HCT116 (cell line): ENCODE measurements around the gene CFAP46. TPM values are rescaled to one million over a fixed set of nuclear protein-coding genes. Genes with fewer than 3 reads are reported as not detected.

Source experiments
- ATAC-seq: fragments of 200-7000 bp; cut with Tn5 transposase; 2 replicates; pipeline ENCODE4 v1.9.1; 2020; ENCODE audit warnings: mild to moderate bottlenecking, moderate library complexity
- BruUV-seq: library from RNA; stranded (reverse); fragments of 400-500 nt; replicated peaks from 2 replicates; lab custom pipeline; 2021; lab: Mats Ljungman, UMichigan
- CTCF ChIA-PET: fragments of 300-600 bp; sonication (Branson Sonifier 250); formaldehyde crosslinking; loops from one replicate; lab custom pipeline; 2021; ENCODE audit warnings: antibody characterized with exemption; lab: Charles Lee
- POLR2A ChIA-PET: fragments of 300-600, 350-600 bp; sonication (Branson Sonifier 250); formaldehyde crosslinking; loops from one replicate; lab custom pipeline; 2021; ENCODE audit warnings: antibody characterized with exemption; lab: Charles Lee
- RAD21 ChIA-PET, 2 experiments: fragments of 300-600 bp; sonication (Branson Sonifier 250); formaldehyde crosslinking; loops; one replicate each; lab custom pipeline; 2023; ENCODE audit warnings: low total read pairs in 2 of 2; ENCODE audit not compliant: uncharacterized antibody in 2 of 2, unreplicated experiment in 2 of 2, low non-redundant PET in 1 of 2; lab: Charles Lee
- DNase-seq: peaks from one replicate; pipeline ENCODE4 v3.0.0-alpha.2; 2010; ENCODE audit warnings: low read depth, low spot score
- H2AFZ ChIP-seq: fragments of 200-600 bp; shearing (Covaris generic), sonication (generic); 2 replicates; pipeline ENCODE4 v1.6.1; 2017; ENCODE audit warnings: low read depth, mixed run types, mixed read lengths, antibody characterized with exemption, low read length; ENCODE audit not compliant: poor library complexity, severe bottlenecking
- H3K27ac ChIP-seq: 2 replicates; pipeline ENCODE4 v1.5.1; 2012; ENCODE audit warnings: low read depth, low read length
- H3K27me3 ChIP-seq: fragments of 200-600 bp; sonication (generic); 2 replicates; pipeline ENCODE4 v1.6.1; 2016; ENCODE audit warnings: mixed run types, low read length, mixed read lengths; ENCODE audit not compliant: insufficient read depth
- H3K36me3 ChIP-seq, 2 experiments: fragments of 200-500 bp in 1 of 2; fragments of 200-600 bp in 1 of 2; sonication (Bioruptor generic) in 1 of 2; sonication (generic) in 1 of 2; 2 replicates each; pipeline versions ENCODE4 v1.5.1 to v1.6.1; 2014 to 2016; ENCODE audit warnings: low read length in 2 of 2, inconsistent platforms in 1 of 2, mixed read lengths in 1 of 2, mixed run types in 1 of 2; ENCODE audit not compliant: insufficient read depth in 2 of 2, control insufficient read depth in 1 of 2
- H3K4me1 ChIP-seq, 2 experiments: fragments of 200-600 bp in 1 of 2; sonication (generic) in 1 of 2; 2 replicates each; pipeline versions ENCODE4 v1.5.1 to v1.6.1; 2012 to 2017; ENCODE audit warnings: low read length in 2 of 2, inconsistent platforms in 1 of 2, mild to moderate bottlenecking in 1 of 2, mixed read lengths in 1 of 2, mixed run types in 1 of 2, moderate library complexity in 1 of 2; ENCODE audit not compliant: insufficient read depth in 2 of 2, control insufficient read depth in 1 of 2
- H3K4me2 ChIP-seq: fragments of 200-600 bp; sonication (generic); 2 replicates; pipeline ENCODE4 v1.6.1; 2017; ENCODE audit warnings: mixed run types, low read length, mixed read lengths
- H3K4me3 ChIP-seq, 2 experiments: fragments of 200-600 bp in 1 of 2; sonication (generic) in 1 of 2; replicated peaks in 1 of 2; 2 replicates each; pipeline ENCODE4 v1.5.1; 2011 to 2016; ENCODE audit warnings: low read length in 2 of 2, control low read depth in 1 of 2, low read depth in 1 of 2, mild to moderate bottlenecking in 1 of 2, mixed read lengths in 1 of 2, mixed run types in 1 of 2
- H3K79me2 ChIP-seq: fragments of 200-600 bp; sonication (generic); 2 replicates; pipeline ENCODE4 v1.6.1; 2017; ENCODE audit warnings: mild to moderate bottlenecking, mixed run types, low read length, moderate library complexity, mixed read lengths; ENCODE audit not compliant: insufficient read depth
- H3K9ac ChIP-seq: fragments of 200-600 bp; sonication (generic); 2 replicates; pipeline ENCODE4 v1.6.1; 2016; ENCODE audit warnings: low read length, mixed read lengths
- H3K9me2 ChIP-seq: fragments of 200-600 bp; sonication (generic), shearing (Covaris generic); 2 replicates; pipeline ENCODE4 v1.6.1; 2017; ENCODE audit warnings: mixed run types, mild to moderate bottlenecking, moderate library complexity; ENCODE audit not compliant: insufficient read depth
- H3K9me3 ChIP-seq, 2 experiments: fragments of 200-500 bp in 1 of 2; fragments of 200-600 bp in 1 of 2; sonication (Bioruptor generic) in 1 of 2; sonication (generic) in 1 of 2; 2 replicates each; pipeline ENCODE4 v1.6.1; 2014 to 2017; ENCODE audit warnings: low read length in 2 of 2, mixed read lengths in 2 of 2, inconsistent platforms in 1 of 2, low read depth in 1 of 2, mild to moderate bottlenecking in 1 of 2, mixed run types in 1 of 2, moderate library complexity in 1 of 2; ENCODE audit not compliant: control insufficient read depth in 1 of 2, insufficient read depth in 1 of 2
- H4K20me1 ChIP-seq: fragments of 200-600 bp; sonication (generic), shearing (Covaris generic); 2 replicates; pipeline ENCODE4 v1.6.1; 2017; ENCODE audit warnings: mixed run types, mild to moderate bottlenecking, moderate library complexity; ENCODE audit not compliant: insufficient read depth
- CBX3 ChIP-seq: IDR thresholded peaks from 2 replicates; pipeline ENCODE4 v1.6.1; 2012; ENCODE audit warnings: low read depth
- CEBPB ChIP-seq: IDR thresholded peaks from 2 replicates; pipeline ENCODE4 v1.6.1; 2012; ENCODE audit warnings: low read depth
- EGR1 ChIP-seq: IDR thresholded peaks from 2 replicates; pipeline ENCODE4 v1.6.1; 2012; ENCODE audit warnings: low read depth
- ELF1 ChIP-seq: IDR thresholded peaks from 2 replicates; pipeline ENCODE4 v1.6.1; 2012; ENCODE audit warnings: low read depth, borderline replicate concordance
- EZH2phosphoT487 ChIP-seq: fragments of 200-600 bp; IDR thresholded peaks from 2 replicates; pipeline ENCODE4 v1.6.1; 2018; ENCODE audit warnings: antibody characterized with exemption, borderline replicate concordance
- FOSL1 ChIP-seq: IDR thresholded peaks from 2 replicates; pipeline ENCODE4 v1.6.1; 2012; ENCODE audit warnings: low read depth
- MAX ChIP-seq: IDR thresholded peaks from 2 replicates; pipeline ENCODE4 v1.6.1; 2012
- POLR2A ChIP-seq: IDR thresholded peaks from 2 replicates; pipeline ENCODE4 v1.7.0; 2011; ENCODE audit warnings: borderline replicate concordance; ENCODE audit not compliant: insufficient read depth, insufficient read length; ENCODE audit errors: extremely low read depth
- POLR2AphosphoS5 ChIP-seq: IDR thresholded peaks from 2 replicates; pipeline ENCODE4 v1.6.1; 2011; ENCODE audit warnings: mild to moderate bottlenecking, low read depth, low read length, moderate library complexity
- RAD21 ChIP-seq: IDR thresholded peaks from 2 replicates; pipeline ENCODE4 v1.6.1; 2012; ENCODE audit warnings: low read depth, mild to moderate bottlenecking
- SP1 ChIP-seq: IDR thresholded peaks from 2 replicates; pipeline ENCODE4 v1.6.1; 2012; ENCODE audit warnings: low read depth
- SRF ChIP-seq: IDR thresholded peaks from 2 replicates; pipeline ENCODE4 v1.6.1; 2012; ENCODE audit warnings: low read depth
- YY1 ChIP-seq: IDR thresholded peaks from 2 replicates; pipeline ENCODE4 v1.6.1; 2011; ENCODE audit warnings: low read length, low read depth, moderate library complexity, mild to moderate bottlenecking; ENCODE audit not compliant: insufficient replicate concordance; ENCODE audit errors: extremely low read depth
- ZFX ChIP-seq: fragments of 450-650 bp; IDR thresholded peaks from 2 replicates; pipeline ENCODE4 v1.6.1; 2017
- ZNF274 ChIP-seq: fragments of 200-500 bp; sonication (Bioruptor generic); IDR thresholded peaks from 2 replicates; pipeline ENCODE4 v1.6.1; 2014; ENCODE audit warnings: mild to moderate bottlenecking, low read depth, low read length, inconsistent platforms
- intact Hi-C: fragments of 100-400 bp; cut with micrococcal nuclease; formaldehyde crosslinking; loops from 2 replicates; pipeline ENCODE4 v1.10.0; 2022
- total RNA-seq: library from RNA; stranded (reverse); gene quantifications from one replicate; pipeline ENCODE4 v1.2.1, GENCODE V29; 2021; ENCODE audit not compliant: unreplicated experiment
- TF ChIP-seq, protein P1 (sequence below): IDR thresholded peaks from 2 replicates; pipeline ENCODE4 v1.6.1; 2012
- TF ChIP-seq, protein P2 (sequence below): IDR thresholded peaks from 2 replicates; pipeline ENCODE4 v1.6.1; 2011; ENCODE audit warnings: mild to moderate bottlenecking, low read length, moderate library complexity; ENCODE audit not compliant: insufficient replicate concordance; ENCODE audit errors: extremely low read depth

CFAP46 gene
- total RNA-seq, 1 experiment from 2014 or later = 1.4 TPM

DNA sequence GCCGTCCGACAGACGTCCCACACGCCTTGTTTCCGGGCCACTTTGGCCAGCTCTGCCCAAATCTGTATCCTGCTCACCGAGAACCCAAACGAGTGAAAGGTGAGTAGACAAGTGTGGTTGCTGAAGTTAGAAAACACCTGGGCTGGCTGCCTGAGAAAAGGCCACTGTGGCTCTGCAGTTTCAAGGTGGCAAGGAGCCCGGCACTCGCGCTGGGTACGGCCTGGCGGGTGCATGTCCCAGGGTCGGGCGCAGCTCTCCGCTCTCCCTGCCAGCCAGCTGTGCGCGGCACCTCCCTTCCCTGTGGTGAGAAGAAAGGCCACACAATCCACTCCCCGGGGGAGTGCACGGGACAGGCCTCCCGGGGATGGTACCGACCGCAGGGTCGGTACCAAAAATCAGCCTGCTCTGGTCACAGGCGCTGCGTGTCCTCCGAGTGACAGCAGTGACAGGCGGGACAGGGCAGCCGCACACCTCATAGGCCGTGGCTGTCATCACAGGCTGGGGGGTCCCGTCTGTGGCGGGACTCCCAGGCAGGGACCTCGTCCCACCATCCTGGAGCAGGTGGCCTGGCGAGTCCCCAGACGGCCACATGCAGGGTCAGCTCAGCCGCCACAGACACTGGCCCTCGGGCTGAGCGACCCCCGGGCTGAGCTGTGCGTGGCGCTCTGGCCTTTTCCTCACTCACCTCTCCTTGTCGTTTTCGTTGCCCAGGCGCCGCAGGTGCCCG is 22.8 kb downstream of the CFAP46 start:
- BruUV-seq = no TSS peak

More for the DNA sequence above, 22.8 kb downstream of the CFAP46 start:
- H3K27me3 ChIP-seq = no peaks in the 10 kb centered on the region
- no peaks in the 10 kb centered on the region for H3K9me3 ChIP-seq
- no peak for DNase-seq
- H3K36me3 ChIP-seq = no peaks in the 10 kb centered on the region
- H3K4me1 ChIP-seq = no peaks in the 10 kb centered on the region
- no peak overlapping the region for H2AFZ ChIP-seq
- no peak overlapping the region for H3K9ac ChIP-seq
- H3K9me2 ChIP-seq = no peaks in the 10 kb centered on the region
- no peak overlapping the region for H3K4me2 ChIP-seq
- no peaks in the 10 kb centered on the region for H4K20me1 ChIP-seq
- H3K4me3 ChIP-seq = no peak overlapping the region
- intact Hi-C loops = no loop called here
- POLR2A ChIA-PET = no interaction called here
- RAD21 ChIA-PET = no interaction called here
- CTCF ChIA-PET = no interaction called here
- H3K79me2 ChIP-seq = no peaks in the 10 kb centered on the region
- TF ChIP-seq POLR2A = no peak
- no peak for TF ChIP-seq ZFX
- TF ChIP-seq ZNF274 = no peak
- TF ChIP-seq SP1 = no peak
- TF ChIP-seq YY1 = no peak
- TF ChIP-seq CBX3 = no peak
- TF ChIP-seq, protein P1, sequence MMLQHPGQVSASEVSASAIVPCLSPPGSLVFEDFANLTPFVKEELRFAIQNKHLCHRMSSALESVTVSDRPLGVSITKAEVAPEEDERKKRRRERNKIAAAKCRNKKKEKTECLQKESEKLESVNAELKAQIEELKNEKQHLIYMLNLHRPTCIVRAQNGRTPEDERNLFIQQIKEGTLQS = no peak
- no peak for TF ChIP-seq POLR2AphosphoS5
- TF ChIP-seq, protein P2, sequence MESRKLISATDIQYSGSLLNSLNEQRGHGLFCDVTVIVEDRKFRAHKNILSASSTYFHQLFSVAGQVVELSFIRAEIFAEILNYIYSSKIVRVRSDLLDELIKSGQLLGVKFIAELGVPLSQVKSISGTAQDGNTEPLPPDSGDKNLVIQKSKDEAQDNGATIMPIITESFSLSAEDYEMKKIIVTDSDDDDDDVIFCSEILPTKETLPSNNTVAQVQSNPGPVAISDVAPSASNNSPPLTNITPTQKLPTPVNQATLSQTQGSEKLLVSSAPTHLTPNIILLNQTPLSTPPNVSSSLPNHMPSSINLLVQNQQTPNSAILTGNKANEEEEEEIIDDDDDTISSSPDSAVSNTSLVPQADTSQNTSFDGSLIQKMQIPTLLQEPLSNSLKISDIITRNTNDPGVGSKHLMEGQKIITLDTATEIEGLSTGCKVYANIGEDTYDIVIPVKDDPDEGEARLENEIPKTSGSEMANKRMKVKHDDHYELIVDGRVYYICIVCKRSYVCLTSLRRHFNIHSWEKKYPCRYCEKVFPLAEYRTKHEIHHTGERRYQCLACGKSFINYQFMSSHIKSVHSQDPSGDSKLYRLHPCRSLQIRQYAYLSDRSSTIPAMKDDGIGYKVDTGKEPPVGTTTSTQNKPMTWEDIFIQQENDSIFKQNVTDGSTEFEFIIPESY = no peak
- no peak for TF ChIP-seq EGR1
- no peak for TF ChIP-seq MAX
- no peak for TF ChIP-seq RAD21
- TF ChIP-seq SRF = no peak
- no peak for TF ChIP-seq CEBPB
- TF ChIP-seq EZH2phosphoT487 = no peak
- TF ChIP-seq FOSL1 = no peak
- no peak for TF ChIP-seq ELF1
- H3K27ac ChIP-seq = no peak overlapping the region
- no peak for ATAC-seq
